Medulla oblongata (tissue), 1 donor: ENCODE results near the gene AVL9.
"Not testable (repeated sequence)": the region's sequence is repeated elsewhere in the genome, so short reads cannot be mapped to it uniquely, and the experiment has no call there.

Experiments used
- DNase-seq: peaks from one replicate; pipeline ENCODE4 v3.0.0-alpha.2; 2015; ENCODE audit errors: extremely low spot score

Gene AVL9

DNA sequence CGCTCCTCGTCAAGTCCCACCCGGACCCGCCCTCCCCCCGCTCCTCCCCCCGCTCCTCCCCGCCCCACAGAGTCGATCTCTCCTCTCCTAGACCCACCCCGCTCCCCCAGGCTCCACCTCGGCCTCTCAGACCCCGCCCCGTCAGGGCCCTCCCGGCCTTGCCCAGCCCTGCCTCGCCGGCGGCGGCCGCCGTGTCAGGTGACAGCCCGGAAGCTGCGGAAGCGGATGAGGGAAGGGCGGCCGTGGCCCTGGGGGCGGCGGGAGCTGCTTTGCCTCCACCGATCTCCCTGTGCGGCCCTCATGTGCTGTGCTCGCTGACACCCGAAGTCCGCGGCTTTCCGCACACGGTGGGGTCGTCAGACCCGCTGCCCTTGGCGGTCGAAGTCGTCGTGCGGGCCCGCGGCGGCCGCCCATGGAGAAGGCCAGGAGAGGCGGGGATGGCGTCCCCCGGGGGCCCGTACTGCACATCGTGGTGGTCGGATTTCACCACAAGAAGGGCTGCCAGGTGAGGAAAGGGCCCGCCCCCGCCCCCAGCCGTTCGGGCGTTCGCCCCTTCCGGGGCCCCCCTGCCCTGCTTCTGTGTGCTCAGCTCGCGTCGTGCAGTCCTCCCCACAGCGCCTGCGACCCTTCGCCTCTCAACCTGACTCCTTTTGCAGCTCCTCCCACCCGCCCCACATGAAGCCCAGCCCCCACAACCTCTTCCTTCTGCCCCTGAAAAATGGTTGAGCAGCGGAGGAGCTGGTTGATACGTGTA is at the start of gene AVL9:
AVL9 (plus strand) TSS at position 192 of the 754 bp plus-strand sequence; CDS start at position 413, 221 bp downstream.
- DNase-seq = peak; percentile 98

DNA sequence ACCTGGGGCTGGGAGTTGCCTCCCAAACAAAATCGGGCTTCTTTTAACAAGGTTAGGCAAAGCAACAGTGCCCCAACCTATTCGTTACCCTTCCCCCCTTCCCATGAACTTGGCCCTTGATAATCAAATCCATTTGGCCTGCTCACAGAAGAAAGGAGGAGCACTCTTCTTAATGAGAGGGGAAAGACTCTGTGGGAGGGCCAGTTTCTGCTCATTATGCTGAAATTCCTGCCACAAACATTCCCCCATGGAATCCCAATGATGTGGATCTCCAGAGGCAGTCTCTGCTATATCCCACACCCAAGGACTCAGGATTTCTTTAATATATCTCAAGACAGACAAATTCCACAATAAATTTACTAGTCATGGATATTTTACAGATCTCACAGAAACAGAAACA is 48.1 kb upstream of the AVL9 start:
- DNase-seq = no peak

DNA sequence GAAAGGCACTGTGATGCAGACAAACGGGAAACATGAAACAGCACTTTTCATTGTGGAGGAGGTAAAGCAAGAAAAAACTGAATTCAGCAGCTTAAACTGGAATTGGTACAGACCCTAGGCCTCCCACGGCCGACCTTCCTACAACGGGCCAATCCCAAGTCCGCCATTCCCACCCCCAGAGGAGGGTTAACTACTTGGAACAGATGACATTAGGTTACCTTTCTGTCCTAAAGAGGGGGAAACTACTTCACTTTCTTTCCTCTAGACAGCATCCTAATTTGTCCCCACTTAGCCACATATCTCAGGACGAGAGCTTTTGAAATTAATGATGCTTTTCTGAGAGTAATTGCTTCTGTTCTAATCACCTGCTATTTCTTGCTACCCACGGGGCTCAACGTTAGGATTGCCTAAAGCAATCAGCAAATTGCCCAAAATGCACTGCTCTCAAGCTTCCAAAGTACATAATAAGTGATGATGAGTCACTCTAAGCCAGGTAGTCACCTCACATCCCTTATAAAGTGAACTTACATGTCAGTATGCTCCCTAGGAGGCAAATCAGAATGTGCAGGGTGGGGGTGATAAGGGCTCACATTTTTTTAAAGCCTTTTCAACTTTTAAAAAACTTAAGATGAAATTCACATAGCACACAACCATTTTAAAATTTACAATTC is 41.8 kb upstream of the AVL9 start:
- DNase-seq = no peak

DNA sequence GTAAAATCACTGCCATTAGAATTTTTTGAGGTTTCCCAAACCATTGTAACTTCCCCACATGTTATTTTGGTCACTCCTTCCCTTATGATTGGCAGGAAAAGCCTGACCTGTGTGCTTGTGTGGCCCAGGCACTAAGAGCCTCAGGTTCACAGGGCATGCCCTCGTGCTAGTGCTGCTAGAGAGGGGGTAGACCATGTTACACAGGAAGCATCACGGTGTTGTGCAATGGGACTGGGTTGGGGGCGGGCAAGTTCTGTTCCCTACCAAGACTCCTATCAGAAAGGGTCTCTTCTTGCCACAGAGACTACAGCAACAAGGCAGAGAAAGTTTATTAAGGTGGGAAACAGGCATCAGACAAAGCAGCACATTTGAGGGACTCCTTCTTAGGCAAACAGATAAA is 37.3 kb upstream of the AVL9 start:
- no peak for DNase-seq

DNA sequence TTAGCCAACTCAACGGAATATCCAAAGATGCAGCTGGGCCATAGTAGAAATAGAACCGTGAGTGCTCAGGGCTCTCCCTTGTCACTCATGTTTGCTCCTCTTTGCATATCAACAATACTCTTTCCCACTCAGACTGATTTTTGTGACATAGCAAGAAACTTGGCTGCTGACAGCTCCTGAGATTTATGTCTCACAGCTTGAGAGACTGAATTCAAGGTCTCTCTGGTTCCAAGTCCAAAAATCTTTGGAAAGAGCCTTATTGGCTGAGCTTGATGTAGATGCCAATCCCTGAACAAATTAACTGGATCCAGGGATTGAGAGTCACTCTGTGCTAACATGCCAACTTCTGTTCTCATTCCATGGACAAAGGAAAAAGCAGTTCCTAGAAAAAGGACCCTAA is 35.5 kb upstream of the AVL9 start:
- DNase-seq = no peak

DNA sequence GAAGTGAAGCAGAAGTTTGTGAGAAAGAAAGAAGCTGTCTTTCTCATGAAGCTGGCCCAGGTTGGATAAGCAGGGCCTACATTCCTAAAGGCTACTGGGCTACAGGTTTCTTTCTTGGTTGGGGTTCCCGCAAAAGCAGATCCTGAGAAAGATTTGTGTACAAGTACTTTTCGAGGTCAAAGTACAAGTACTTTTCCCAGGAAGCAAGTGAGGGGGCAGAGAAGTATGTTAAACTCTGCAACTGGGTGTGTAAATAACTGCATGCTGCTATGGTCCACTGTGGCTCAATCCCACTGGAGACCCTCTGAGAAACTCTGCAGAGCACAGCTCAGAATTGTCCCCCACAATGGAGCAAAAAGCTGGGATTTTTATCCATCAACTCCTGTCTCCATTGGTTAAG is 33.8 kb upstream of the AVL9 start:
- no peak for DNase-seq

DNA sequence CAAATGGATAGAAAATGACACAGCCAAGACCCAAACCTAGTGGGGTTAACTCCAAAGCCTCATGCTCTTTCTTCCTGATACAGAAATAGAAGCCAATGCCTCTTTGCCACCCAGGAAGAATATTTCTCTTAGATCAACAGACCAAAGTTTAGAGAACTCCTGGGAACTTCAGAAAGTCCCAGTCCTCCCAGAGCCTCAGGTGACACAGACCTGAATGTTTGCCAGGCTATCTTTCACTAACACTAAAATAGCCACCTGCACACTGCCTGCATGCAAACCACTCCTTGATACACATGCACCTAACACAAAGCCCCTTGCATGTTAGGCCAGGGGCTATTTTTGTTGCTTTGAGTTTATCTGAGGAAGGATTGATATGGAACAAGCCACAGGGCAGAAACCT is 32.8 kb upstream of the AVL9 start:
- DNase-seq = no peak

DNA sequence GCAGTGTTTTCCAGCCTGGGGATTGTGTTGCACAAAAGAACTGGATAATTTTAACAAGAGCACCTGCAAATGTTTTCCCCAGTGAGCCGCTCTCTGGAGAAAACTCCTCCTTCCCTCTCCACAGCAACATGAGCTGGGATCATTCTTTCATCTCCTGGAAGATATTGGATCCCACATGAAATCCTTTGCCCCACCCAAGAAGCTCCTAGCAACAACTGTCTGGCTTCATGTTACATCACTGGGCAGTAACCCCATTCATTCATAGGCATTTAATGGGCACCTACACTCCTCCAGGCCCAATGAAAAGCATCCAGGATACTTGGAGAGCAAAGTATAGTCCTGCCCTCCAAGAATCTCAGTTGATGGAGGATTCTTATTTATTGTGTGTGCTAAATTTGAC is 32.3 kb upstream of the AVL9 start:
- no peak for DNase-seq

DNA sequence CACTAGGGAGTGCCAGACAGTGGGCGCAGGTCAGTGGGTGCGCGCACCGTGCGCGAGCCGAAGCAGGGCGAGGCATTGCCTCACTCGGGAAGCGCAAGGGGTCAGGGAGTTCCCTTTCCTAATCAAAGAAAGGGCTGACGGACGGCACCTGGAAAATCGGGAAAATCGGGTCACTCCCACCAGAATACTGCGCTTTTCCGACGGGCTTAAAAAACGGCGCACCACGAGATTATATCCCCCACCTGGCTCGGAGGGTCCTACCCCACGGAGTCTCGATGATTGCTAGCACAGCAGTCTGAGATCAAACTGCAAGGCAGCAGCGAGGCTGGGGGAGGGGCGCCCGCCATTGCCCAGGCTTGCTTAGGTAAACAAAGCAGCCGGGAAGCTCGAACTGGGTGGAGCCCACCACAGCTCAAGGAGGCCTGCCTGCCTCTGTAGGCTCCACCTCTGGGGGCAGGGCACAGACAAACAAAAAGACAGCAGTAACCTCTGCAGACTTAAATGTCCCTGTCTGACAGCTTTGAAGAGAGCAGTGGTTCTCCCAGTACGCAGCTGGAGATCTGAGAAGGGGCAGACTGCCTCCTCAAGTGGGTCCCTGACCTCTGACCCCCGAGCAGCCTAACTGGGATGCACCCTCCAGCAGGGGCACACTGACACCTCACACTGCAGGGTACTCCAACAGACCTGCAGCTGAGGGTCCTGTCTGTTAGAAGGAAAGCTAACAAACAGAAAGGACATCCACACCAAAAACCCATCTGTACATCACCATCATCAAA is 30.5 kb upstream of the AVL9 start:
- not testable (repeated sequence) for DNase-seq

DNA sequence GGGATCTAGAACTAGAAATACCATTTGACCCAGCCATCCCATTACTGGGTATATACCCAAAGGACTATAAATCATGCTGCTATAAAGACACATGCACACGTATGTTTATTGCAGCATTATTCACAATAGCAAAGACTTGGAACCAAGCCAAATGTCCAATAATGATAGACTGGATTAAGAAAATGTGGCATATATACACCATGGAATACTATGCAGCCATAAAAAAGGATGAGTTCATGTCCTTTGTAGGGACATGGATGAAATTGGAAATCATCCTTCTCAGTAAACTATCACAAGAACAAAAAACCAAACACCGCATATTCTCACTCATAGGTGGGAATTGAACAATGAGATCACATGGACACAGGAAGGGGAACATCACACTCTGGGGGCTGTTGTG is 25.3 kb upstream of the AVL9 start:
- not testable (repeated sequence) for DNase-seq

DNA sequence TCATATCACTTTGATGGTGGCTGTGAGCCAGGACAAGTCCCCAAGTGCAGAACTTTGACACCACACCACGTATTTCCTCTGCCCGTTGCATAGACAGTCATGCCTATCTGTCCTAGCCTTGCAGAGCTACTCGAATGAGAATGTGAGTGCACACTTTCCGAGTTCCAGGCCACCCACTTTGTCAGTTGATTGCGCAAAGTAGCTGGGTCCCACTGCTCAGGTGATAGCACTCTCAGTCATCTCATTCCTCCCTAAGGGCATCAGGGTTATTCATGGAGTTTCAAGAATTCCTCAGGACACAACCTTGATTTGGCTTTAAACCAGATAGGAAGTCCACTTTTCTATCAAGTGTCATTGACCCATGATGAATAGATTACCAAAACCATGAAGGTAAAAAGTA is 24.4 kb upstream of the AVL9 start:
- no peak for DNase-seq

DNA sequence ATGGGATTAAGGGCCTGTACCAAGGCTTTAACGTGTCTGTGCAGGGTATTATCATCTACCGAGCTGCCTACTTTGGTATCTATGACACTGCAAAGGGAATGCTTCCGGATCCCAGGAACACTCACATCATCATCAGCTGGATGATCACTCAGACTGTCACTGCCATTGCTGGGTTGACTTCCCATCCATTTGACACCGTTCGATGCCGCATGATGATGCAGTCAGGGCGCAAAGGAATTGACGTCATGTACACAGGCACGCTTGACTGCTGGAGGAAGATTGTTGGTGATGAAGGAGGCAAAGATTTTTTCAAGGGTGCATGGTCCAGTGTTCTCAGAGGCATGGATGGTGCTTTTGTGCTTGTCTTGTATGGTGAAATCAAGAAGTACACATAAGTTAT is 23.3 kb upstream of the AVL9 start:
- no peak for DNase-seq

DNA sequence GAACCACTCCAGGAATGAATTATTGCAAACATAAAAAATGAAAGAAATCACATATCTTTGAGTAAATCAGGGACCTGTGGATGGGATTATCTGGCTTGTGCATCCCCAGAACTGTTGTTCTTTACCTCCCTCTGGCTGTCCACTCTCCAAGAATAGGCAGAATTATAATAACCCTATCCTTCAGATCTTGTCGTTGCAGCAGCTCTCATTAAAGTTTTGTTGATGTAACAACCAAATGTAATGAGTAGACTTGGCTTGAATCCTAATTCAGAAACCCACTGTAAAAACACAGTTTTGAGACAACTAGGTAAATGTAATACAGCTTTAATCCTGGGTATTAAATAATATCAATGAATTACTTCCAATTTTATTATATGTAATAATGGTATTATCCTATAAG is 21.3 kb upstream of the AVL9 start:
- DNase-seq = no peak

DNA sequence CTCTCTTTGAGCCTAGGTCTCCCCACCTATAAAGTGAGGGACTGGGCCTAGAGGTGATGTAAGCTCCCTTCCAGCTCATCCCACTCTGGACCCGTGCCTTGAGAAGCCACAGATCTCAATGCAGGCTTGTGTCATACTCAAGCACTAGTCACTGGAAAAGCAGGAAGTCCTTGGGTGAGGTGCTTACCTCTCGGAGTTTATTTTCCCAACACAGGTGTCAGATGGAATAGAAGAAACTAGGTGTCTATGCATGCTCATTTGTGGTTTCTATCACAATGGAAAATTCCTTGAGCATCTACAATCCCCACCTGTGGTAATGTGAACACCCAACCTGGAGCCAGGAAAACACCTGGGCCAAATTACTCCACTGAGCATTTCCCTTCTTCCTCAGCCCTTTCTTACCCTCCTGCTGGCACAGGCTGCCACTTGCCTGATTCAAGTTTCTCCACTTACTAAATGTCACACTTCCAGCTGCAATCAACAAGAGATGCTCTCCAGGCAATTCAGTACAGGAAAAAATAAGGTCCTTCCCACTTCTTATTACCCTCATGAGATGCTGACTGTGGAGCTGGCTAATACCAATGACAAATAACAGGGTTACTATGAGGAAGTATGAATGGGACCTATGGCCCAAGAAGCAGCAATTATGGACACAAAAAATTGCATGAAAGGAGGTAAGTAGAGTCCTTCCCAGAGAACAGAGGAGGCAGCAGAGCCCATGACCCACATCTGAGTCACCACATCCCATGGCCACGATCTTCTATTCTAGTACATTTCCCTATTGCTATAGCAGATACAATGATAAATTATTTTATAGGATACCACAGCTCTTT is 18.3 kb upstream of the AVL9 start:
- no peak for DNase-seq

DNA sequence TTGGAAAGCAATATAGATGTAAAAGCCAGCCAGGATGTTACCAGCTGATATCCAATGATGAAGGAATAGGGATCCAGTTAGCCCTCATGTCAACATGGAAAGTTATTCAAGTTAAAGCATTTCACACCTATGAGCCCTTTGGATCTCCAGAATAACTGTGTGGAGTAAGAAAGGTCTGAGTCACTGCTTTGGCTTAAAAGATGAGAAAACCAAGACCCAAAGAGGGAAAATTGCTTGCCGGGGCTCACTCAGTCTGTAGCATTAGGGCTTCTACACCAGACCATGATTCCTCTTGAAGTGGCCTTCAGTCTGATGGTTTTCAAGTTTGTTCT is 17.7 kb upstream of the AVL9 start:
- no peak for DNase-seq

DNA sequence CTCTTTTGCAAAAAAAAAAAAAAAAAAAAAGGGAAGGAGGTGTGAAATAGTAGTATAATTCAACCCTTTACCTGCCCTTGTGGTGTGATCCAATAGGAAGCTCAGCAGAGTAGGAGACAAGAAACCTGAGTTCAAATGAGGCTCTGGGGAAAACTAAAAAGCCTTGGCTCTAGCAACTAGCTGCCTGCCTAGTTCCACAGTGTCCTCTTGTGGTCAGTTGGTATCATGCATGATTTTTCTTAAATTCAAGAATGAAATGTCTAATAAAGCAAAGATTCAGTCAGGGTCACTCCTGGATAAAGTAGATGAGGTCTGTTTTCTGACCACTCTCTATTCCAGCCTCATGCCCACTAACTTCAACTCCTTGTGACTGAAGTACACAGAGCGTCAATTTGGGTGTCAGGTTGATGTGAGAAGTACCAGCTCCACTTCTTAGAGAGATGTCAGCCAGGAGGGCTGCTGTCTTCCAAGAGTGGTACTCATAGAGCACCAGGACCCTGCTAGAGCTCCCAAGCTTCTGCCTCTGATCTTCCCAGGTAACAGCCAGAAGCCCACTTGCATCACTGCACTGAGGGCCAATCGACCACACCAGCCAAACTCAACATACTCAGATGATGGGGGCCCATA is 15.6 kb upstream of the AVL9 start:
- DNase-seq = peak; percentile 25

DNA sequence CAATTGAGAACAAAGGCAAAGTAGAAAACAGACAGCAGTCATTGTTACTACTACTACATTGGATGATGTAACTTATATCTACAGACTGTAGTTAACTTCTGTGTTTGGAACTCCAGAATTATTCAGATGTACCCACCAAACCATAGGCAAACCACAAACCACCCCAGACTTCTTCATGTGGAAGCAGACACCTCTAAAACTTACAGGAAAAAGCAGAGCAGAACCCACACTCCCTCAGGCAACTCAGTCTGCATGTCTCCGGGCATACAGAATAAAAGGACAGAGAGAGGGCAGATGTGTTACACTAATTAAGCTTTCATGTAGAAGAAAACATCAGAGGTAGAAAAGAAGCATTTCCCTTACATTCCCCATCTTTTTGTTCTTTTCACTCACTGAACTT is 14.1 kb upstream of the AVL9 start:
- DNase-seq = no peak

DNA sequence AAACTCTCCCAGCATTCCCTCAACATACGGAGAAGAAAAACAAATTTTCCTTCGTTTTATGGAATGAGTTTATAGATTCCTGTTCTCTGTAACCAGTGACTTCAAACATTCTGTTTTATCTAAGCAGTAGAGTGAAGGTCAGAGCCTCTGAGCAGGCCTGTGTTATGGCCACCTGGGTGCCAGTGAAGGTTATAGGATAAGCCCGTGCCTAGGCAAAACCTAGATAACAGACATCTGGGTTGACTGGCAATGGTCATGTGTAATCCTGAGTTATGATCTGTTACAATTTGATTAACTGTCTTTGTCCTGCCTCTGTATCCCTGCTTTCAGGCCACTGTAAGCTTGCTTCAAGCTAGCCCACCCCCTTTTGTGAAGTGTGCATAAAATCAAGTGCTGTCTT is 13.4 kb upstream of the AVL9 start:
- DNase-seq = no peak

DNA sequence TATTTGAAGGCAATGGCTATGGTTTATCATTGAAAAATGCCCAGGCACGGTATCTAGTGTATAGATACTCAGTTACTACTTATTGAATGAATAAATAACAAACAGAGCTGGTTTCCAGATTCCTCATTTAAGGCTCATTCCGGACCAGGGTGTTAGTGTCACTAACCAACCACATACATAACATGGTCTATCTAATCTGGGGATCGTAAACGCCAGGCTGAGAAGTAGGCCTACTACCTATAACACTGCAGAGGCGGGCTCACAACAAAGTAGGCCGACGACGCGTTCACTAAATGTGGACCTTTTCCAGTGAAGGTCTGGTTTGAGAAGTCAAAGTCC is 5.5 kb upstream of the AVL9 start:
- DNase-seq = no peak

DNA sequence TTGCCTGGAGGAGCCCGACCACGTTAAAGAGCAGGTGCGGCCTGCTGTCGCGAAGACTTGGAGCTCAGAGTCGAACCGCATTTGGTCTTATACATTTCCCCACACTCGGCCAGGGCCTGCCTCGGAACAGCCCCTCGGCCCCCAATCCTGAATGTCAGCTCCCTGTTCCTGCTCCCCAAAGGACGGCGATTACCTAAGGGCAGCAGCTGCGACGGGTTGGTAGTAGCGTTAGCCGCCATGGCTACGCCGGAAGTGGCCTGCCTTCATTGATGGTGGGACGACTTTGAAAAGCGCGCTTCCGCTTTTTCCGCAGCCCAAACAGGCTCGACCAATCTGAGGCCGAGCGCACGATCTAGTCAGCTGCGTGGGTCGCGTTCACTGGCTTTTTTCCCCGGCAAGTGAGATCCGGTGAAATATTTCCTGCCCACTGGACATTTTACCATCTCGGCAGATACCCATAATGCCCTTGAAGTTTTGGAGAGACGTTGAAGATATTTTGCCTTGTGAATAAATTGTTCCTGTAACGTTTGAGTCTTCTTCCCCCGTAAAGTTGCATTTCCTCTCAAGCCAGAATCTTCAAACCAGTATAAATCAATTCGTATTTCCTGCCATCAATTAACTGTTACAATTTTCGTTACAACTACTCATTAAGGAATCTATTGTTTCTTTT is 5.0 kb upstream of the AVL9 start, which contains the start of gene LSM5:
LSM5 (minus strand) TSS at position 254 of the 670 bp plus-strand sequence; CDS start at position 239, 15 bp downstream.
- DNase-seq = peak; percentile 93

DNA sequence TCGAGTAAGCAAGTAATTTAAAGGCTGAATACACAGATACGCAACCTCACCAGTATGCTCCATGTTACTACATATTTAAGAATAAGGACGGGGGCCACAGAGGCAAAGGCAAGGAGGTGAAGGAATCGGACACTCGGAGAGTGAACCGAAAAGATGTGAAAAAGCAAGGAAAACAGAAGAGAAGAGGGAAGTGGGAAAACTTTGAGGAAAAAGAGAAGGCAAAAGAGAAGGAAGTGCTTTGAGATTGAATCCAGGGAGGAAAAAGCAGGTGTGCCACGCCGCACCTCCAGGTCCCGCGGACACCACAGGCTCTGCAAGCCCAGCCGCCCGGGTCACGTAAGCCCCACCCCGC is 367 bp upstream of the AVL9 start:
- DNase-seq = no peak
